Breast epithelium (tissue), 3 donors: ENCODE data around the gene RBM17.

Experiments
- POLR2A ChIP-seq: fragments of 450-650 bp; IDR thresholded peaks from one replicate; pipeline ENCODE4 v1.6.1; 2016; ENCODE audit warnings: antibody characterized with exemption, mild to moderate bottlenecking, moderate library complexity
- TF ChIP-seq, protein P1 (sequence below), 3 donors: fragments of 450-650 bp; IDR thresholded peaks; one replicate each; pipeline ENCODE4 v1.5.1; 2016 to 2017; ENCODE audit warnings: antibody characterized with exemption in 3 of 3, mild to moderate bottlenecking in 3 of 3, moderate library complexity in 3 of 3

DNA sequence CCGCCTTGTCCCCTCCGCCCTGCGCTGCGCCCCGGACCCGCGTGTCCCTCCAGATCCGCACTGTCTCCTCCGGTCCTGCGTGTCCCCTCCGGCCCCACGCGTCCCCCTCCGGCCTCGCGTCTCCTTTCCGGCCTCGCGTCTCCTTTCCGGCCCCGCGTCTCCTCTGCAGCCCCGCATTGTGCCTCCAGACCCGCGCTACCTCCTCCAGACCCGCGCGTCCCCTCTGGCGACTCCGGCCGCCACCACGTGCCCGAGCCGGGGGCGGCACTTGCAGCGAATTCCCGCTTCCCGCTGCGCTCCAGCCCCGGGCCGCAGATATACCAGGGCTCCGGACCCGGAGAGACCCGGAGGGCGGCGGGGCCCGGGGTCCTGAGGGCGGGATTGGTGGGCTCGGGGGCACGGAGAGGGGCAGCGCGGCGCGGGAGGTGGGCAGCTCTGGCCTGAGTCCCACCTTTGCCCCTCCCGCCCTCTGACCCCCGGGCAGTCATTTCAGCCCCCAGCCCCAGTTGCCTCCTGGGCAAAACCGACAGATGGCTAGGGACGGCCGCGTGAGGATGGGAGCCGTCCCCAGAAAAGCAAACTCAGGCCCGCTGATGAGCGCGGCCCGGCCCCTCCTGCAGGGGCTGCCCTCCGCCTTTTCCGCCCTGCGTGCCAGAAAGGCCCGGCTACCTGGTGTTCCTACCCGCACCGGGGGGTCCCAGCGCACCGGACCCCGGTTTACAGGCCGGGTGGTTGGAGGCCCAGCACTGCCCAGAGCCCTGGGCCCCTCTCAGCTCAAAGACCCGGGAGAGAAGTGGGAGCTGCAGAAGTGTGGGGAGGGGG, 56.5 kb downstream of the RBM17 start:
- no peak for TF ChIP-seq POLR2A
- TF ChIP-seq, protein P1, sequence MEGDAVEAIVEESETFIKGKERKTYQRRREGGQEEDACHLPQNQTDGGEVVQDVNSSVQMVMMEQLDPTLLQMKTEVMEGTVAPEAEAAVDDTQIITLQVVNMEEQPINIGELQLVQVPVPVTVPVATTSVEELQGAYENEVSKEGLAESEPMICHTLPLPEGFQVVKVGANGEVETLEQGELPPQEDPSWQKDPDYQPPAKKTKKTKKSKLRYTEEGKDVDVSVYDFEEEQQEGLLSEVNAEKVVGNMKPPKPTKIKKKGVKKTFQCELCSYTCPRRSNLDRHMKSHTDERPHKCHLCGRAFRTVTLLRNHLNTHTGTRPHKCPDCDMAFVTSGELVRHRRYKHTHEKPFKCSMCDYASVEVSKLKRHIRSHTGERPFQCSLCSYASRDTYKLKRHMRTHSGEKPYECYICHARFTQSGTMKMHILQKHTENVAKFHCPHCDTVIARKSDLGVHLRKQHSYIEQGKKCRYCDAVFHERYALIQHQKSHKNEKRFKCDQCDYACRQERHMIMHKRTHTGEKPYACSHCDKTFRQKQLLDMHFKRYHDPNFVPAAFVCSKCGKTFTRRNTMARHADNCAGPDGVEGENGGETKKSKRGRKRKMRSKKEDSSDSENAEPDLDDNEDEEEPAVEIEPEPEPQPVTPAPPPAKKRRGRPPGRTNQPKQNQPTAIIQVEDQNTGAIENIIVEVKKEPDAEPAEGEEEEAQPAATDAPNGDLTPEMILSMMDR (IDR thresholded peaks at IDR 0.05) = peak in 1 of 3 donors; percentile 9
